Glomerular endothelial cell (primary cell): ENCODE measurements around the gene CNTN5. TPM values are rescaled to one million over a fixed set of nuclear protein-coding genes. Genes with fewer than 3 reads are reported as not detected.

ENCODE experiments used
- DNase-seq: peaks from one replicate; pipeline ENCODE4 v3.0.0-alpha.2; 2011; ENCODE audit warnings: low read depth, low spot score; ENCODE audit errors: extremely low read depth
- total RNA-seq: library from RNA; depleted of rRNA; stranded (reverse); fragments of >200 nt; gene quantifications from 2 replicates; pipeline ENCODE4 v1.2.3, GENCODE V29; 2015

The CNTN5 gene
- total RNA-seq, 1 donor from 2014 or later: not detected

DNA sequence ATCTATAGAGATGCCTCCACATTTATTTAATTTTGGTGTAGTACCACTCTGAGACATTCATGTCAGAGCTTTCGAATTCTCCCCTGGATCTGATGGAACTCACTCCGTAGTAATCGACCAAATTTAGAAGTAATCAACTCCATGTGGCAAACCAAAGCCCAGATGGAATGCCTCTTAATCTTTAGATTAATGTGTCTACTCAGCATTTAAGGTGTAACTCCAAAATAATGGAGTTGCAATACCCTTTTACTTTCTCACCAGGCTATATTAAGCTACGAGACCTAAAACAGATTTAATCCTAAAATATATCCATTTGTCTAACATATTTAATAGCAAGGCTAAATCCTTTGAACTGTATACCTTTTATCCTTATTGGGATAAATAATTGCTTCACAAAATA, 473.3 kb downstream of the CNTN5 start:
- DNase-seq: no peak

DNA sequence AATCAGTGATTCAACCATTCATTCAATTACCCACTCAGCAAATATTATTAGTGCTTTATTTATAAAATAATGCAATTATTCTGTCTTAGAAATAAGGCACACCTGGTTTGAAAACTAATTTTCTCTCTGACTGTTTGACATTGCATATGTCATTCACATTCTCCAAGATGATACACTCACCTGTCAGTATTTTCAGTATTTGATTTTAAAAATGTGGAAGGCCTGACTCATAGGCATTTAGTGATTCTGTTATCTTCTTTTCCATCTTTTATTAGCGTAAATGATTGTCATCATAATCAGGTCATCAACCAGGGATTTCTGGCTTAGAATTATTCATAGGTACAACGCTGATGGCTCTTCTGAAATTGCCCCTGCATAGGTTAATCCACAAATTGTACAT, 480.9 kb downstream of the CNTN5 start:
- DNase-seq: no peak

DNA sequence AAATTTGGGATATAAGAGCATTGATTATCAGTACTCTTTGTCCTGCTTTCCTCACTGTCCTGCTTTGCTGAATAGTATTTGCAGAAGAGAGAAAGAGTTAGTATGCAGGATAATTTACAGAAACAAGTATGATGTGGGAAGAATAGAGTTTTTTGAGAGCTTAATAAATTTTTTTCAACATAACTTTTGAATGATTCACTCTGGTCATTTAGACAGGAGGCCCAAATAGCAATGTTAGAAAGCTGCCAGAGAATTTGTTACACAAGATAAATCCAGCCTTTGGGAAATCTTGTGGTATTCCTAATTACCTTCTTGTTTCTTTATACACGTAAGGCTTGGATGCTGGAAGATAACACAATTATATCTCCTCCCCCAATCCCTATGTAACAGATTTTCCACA, 484.6 kb downstream of the CNTN5 start:
- DNase-seq: no peak

DNA sequence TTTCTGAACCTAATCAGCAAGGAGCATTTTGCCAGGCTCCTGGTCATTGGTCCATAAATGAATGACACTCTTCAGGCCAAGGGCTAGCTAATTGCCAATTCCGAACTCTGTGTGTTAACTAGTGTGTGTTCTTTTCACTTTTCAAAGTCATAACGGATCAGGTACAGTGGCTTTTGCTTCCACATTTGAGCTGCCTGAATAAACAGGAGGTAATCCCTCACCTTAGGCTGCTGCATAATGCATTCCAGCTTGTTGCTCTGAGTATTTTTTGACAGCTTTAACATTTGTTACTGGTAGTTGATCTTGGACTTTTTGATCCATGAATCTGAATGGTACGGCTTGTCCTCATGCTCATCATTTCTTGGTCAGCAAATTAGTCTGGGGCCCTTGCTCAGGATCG, 485.1 kb downstream of the CNTN5 start:
- no peak for DNase-seq

DNA sequence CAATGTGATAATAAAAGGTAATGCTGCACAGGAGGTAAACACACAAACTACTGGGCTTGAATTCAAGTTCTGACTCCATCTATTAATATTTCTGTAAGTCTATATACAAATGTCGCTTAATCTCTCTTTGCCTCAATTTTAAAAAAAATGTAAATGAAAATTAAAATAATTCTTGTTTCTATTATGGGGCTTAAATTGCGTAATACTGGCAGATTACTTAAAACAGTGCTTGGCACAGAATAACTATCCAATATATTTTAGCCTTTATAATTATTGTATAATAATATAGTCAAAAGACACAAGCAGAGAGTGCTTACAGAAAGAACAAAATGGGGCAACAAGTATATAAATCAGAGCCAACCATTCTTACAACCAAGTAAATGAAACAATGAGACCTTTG, 489.1 kb downstream of the CNTN5 start:
- no peak for DNase-seq

DNA sequence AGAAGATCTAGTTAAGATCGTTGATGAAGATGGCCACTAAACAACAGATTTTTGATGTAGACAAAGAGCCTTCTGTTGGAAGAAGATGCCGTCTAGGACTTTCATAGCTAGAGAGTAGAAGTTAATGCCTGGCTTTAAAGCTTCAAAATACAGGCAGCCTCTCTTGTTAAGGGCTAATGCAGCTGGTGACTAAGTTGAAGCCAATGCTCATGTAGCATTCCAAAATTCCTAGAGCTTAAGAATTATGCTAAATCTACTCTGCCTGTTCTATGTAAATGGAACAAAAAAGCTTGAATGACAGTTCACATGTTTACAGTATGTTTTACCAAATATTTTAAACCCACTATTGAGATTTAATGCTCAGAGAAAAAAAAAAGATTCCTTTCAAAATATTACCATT, 492.6 kb downstream of the CNTN5 start:
- no peak for DNase-seq

DNA sequence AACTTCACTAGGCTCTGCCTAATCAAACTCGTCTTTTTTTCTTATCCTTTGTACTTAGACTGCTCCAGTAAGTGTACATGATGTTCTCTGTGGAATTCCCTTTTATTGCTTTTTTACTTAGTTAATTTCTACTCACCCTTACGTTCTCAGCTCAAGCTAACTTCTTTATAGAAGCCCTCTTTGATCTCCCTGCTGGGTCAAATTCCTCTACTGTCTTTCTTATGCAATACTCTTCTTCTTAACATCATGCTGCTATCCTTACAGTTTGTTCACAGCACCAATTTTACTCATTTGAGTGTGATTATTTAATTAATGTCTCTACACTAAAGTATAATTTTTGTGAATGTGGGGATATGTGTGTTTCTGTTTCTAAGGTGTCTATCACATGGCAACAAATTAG, 498.3 kb downstream of the CNTN5 start:
- no peak for DNase-seq

DNA sequence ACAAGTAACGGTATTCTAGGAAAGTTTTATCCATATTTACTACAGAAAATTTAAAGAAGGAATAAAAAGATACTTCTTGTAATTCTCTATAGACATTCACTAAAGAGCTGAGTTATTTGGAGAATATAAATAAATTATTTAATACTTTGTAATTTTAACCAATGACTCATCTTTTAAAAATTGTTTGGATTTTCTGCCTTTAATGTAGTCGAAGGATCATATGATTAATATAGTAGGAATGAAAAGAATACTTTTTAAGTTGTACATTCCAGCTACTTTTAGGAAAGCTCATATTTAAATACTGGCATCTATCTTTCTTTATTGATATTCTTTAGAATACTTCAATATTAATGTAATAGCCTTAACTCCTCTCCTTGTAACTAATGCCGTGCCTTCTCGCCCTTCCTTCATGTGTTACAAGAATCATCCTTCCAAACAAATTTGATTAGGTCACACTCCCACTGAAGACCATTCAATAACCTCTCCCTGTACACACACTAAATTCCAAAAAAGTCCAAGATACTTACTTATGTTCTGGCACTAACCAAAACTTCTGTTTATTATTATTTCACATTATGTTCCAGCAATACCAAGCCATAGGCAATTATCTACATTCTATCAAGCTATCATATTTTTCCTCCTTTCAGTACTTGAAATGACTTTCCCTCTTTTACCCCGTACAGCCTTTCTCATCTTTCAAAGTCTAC, 501.9 kb downstream of the CNTN5 start:
- DNase-seq: no peak

DNA sequence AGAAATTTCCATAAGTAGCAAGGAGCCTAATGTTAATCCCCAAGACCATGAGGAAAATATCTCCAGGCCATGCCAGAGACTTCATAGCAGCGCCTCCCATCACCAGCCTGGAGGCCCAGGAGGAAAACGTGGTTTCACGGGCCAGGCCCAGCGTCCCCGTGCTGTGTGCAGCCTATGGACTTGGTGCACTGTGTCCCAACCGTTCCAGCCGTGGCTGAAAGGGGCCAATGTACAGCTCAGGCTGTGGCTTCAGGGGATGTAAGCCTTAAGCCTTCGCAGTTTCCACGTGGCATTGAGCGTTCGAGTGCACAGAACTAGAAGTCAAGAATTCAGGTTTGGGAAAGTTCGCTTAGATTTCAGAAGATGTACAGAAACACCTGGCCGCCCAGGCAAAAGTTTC, 510.7 kb downstream of the CNTN5 start:
- no peak for DNase-seq

DNA sequence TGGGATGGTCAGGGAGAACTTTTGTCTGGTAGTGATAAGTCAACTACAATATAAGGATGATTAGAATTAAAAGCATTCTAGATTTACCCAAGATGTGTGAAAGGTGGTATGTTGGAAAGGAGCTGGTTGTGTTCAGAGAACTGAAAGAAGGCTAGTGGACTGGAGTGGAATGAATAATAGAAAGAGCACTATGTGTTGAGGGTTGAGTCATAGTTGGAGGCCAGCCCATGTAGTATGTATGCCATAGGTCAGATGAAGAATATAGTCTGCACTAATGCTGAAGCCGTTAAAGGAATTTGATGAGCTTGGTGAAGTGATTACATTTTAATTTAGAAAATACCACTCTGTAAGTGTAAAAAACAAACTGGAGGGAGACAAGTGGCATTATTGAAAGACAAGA, 514.1 kb downstream of the CNTN5 start:
- no peak for DNase-seq

DNA sequence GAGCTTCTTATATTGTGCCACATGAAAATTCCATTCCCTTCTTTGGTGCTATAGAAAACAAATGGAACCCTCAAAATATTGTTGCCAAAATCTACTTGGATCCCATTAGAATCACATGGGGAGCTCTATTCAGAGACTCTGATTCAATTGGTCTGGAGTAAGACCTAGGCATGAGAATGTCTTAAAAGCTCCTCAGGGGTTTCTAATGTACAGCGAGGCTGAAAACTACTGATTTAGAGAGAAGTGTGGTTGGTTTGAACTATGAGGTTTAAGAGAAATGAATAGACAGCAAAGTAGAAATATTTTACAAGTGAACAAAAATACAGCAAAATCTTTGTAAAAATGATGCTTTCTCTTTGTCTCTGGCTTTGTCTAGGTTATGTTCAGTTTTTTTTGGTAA, 514.7 kb downstream of the CNTN5 start:
- DNase-seq: no peak

DNA sequence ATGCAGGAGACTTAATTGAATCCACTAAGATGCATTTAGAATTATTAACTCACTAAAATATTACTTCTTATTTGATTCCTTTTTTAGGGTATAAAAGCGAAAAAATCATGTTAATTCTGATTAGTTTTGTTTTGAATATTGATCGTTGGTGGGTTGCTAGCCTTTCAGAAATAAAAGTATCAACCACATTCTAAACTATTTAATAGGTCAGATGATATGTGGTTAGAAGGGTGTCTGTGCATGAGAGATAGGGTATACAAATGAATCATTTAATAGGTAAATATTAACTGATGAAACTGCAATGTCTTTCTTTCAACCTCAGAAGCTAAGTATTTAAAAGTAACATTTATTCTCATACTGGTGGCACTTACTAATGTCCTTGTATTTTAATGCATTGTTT, 515.1 kb downstream of the CNTN5 start:
- DNase-seq: no peak

DNA sequence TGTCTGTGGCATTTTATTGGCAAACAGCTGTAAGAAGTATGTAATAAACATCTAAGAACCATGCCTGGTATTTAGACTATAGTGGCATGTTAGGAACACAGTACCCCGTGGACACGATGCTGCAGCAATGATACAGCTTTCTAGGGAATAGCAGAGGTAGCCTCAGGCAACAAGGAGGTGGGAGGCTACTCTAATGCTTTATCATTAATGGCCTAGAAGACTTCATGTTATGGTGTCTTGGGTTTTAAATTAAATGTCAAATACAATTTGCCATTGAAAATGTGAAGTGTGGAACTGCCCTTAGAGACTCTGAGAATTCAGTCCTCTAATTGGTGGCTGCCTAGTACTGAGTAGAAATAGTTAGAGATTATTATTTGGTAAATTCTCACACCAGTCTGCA, 516.9 kb downstream of the CNTN5 start:
- DNase-seq: no peak

DNA sequence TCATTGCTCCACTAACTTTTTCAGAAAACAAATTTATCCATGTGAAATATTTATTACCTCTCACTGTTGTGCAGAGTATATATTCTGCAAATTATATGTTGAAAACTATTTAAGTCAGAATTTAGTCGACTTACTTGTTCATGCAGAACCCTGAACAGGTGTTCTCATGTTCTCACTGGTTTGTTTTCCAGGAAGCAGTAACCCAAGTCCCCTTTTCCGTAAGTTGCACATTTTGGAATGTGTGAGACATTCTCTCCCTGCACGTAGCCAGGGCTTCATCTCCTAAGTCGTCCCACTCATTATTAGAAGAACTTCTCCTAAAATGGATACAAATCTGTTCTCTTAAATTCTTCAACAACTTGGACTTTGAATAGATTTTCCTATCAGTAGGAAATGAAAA, 524.9 kb downstream of the CNTN5 start:
- DNase-seq: no peak

DNA sequence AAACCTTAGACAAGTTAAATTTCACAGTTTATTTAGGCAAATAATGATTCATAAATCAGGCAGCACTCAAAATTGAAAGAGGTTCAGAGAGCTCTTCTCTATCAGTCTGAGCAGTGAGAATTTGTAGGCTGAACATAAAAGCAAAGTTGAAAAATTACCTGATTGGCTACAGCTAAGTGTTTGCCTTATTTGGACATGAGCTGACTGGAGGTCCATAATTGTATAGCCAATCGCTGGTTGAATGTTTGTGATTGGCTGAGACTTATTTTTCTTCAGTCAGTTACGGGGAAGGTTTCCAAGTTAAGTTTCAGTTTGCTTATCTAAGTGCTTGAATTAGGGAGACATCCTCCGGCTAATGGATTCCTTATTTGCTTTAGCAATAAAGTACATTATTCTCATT, 527.5 kb downstream of the CNTN5 start:
- DNase-seq: no peak

DNA sequence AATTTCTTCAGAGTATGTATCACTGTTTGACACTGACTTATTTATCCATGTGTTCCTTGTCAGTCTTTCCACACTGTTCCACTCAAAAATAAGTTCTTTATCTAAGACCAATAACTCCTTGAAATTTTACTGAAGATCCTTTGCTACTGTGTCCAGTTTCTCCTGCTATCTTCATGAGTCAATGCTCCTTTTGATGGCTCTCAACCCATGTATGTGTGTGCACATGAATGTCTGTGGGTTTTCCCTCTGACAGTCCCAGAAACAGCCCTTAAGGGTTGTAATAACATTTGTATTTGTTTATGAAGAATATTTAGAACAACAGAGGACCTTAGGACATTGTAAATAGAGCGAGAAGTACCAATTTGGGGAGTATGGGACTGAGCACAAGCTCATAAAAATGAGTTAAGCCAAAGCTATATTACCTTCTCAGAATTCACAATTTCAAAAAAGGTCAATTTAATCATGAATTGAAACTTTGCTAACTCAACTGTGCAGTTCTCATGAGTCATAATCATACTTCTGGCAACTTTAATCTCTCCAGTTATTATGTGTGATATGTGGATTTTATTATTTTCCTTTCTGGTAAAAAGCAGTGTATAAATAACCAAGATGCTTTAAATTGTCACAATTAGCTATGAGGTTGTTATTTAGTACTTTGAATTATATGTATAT, 533.6 kb downstream of the CNTN5 start:
- no peak for DNase-seq

DNA sequence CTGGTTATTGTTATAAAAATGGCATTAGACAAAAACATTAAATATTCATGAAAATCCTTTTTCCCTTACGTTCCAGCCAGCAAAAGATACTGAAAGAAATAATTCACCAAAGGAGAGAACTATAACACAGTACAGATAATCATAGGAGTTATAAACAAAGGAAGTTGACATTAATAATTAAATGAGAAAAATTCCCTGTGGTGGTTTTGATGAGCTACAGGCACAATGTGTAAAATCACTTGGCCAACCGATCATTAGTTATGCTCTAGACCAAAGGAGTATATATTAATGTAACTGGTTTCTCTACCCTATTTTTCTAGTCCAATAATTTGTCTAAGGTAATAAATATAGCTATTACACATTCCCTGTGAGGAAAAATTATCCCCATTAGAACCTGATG, 534.7 kb downstream of the CNTN5 start:
- DNase-seq: no peak

DNA sequence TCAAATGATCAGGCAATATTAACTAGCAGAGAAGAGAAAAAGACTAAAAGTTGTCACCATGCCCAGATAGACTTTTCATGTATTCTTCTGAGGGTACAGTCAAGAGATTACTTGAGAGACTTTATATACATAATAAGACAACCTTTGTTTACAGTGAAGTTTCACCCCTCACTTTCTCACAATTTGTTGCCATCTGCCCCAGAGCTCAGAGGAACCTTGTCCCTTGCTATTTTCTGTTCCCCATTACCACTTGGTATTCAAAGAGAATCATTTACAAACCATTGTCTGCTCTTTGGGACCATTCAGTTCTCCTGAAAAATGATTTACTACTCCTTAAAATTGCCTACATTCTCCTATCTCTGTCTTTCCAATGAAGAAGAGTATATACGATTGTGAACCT, 544.6 kb downstream of the CNTN5 start:
- no peak for DNase-seq

DNA sequence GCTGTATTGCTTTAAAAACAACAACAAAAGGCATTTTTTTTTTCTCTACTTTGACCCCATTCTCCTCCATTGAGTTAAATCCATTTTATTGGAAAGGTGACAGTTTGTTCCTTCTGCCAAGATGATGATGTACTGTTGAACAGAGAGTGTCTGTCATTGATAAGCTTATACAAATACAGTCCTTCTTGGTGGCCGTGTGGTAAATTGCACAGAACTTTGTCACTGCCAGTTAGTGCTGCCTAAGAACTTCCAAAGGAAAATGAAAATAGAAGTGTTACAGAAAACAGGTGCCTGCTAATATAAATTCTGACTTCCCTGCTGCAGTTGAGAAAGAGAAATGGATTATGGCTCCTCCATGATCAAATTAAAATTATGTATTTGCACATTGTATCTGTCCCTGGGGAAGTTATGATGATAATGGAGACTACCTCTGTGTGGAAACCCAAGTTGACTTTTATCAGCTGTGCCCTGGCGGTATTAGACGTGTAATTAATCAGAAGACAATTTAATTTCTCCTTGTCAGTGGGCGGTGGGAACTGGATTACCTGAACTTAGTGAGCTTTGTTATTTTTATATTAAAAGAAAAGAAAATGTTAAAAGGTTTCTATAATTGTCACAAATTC, 546.7 kb downstream of the CNTN5 start:
- DNase-seq: no peak

DNA sequence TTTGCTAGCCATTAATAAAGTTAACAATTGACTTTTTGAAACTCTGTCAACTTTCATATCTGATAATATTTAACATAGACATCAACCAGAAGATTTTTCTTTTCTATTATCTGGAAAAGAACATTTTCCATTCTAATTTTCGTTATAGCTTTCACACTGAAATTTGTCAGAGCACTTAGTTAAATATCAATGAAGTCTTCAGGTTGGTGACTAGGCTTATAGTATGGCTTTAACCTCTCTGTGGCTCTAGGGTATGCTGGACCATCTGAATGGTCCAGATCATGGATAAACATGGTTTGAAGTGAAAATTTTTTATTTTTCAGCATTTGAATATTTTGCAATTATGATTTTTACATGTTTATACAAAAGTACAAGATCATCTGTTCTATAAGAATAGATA, 548.1 kb downstream of the CNTN5 start:
- no peak for DNase-seq

DNA sequence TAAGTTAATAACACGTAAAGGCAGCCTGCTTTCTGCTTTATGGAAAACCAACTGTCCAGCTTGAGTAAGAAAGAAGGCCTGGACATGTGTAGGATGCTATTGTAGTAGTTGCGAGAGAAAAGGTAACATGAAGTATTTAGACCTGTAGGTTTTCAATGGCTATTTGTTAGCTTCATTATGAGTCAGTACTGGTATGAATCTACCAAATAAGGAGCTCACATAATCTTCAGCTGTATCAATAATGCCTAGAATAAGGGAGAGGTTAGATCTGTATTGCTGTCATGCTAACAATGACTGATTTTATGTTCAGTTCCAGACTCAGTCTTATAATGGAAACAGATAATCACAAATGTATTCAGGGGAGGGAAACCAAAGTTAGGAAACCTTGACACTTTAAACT, 550.3 kb downstream of the CNTN5 start:
- no peak for DNase-seq

DNA sequence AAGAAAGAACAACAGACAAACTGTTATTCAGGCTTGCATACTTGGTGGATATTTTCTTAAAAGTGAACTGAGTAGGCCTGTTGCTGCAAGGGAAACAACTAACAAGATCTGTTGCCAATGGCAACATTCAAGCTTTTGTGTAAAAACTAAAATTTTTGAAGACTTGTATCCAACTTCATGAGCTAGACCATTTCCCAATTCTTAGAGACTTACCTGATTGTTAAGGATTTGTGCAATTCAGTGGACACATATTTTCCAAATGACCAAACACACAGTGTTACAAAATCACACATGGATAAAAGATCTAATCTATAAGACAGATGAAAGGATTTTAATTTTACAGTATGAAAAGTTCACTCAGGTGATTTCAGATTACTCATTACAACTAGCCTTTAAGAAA, 564.1 kb downstream of the CNTN5 start:
- no peak for DNase-seq
